ENCODE results near the gene DYTN. TPM values are rescaled to one million over a fixed set of nuclear protein-coding genes. Genes with fewer than 3 reads are reported as not detected.

The DYTN gene
- total and polyA plus RNA-seq, 2 donors (not counting 3 experiments of a cell fraction or from before 2014, with no cell fraction given): 0.06 to 0.62 TPM

DNA sequence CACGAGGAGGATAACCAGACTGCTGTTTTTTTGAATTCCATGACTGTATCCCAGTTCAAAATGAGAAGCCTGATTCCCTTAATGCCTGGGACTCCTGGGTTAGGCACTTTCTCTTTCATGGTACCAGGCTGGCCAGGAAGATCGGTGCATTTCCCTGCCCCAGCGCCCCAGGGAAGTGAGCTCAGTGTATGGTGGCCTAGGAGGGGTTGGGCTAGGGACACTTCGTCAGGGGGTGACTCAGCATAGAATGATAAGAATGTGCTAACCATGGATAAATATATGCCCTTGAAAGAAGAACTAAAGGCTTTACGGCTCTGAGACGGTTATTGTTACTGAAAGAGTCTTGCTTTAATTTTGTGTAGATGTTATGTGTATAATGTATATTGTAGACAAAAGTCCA lies 103.4 kb downstream of the DYTN start:
- Histone ChIP-seq H3K9ac (replicated peaks; ENCODE audit: extremely low read depth, insufficient read depth, low read length) (no peak overlapping the region), H2AFZ (ENCODE audit: low read depth, low read length) (no peak overlapping the region), H3K79me2 (ENCODE audit: control insufficient read depth, insufficient read depth, low read length) (no peaks in the 10 kb centered on the region), H3K4me3 (replicated peaks in 1 of 3; ENCODE audit: insufficient read depth in 1 of 3, low read depth in 1 of 3, low read length in 3 of 3) (no peak overlapping the region), H3K27ac (ENCODE audit: insufficient read depth, low read depth, low read length) (no peak overlapping the region), H3K9me3 (replicated peaks; ENCODE audit: control insufficient read depth, insufficient read depth, low read length) (no peaks in the 10 kb centered on the region), H3K36me3 (ENCODE audit: control insufficient read depth in 2 of 2, extremely low read depth in 1 of 2, insufficient read depth in 2 of 2, low read length in 2 of 2) (no peaks in the 10 kb centered on the region), H3K27me3 (ENCODE audit: control insufficient read depth in 2 of 2, insufficient read depth in 2 of 2, low read length in 2 of 2) (no peaks in the 10 kb centered on the region), H3K4me2 (ENCODE audit: insufficient read depth, low read length) (no peak overlapping the region), H3K9me1 (replicated peaks; ENCODE audit: control insufficient read depth, extremely low read depth, insufficient read depth, low read length) (no peaks in the 10 kb centered on the region), H4K20me1 (replicated peaks; ENCODE audit: control insufficient read depth, extremely low read depth, insufficient read depth, low read length) (no peaks in the 10 kb centered on the region), H3K4me1 (ENCODE audit: control insufficient read depth, extremely low read depth, insufficient read depth, low read length) (no peaks in the 10 kb centered on the region)
- no TSS peak for BruUV-seq (replicated peaks)
- TF ChIP-seq POLR2AphosphoS5 (IDR thresholded peaks at IDR 0.05; ENCODE audit: insufficient read depth, low read depth, low read length) (no peak), FOS (IDR thresholded peaks at IDR 0.05; ENCODE audit: borderline replicate concordance, insufficient read depth, low read length) (peak; percentile 16)
- intact Hi-C loops (cut with micrococcal nuclease) (no loop called here), dilution Hi-C loops (cut with MboI; ENCODE audit: extremely low pct_ligation_motif_present, low sequenced_read_pairs) (no loop called here)
- ChIA-PET POLR2A (no interaction called here), CTCF (interaction anchor here (0.8 to 1.1 kb wide), 2 partner anchors 9 to 223 kb away, joined by 3 read pairs; no protein-coding TSS in a partner anchor)
- FAIRE-seq: no peak
- DNase-seq (ENCODE audit: low read depth, low spot score): no peak

DNA sequence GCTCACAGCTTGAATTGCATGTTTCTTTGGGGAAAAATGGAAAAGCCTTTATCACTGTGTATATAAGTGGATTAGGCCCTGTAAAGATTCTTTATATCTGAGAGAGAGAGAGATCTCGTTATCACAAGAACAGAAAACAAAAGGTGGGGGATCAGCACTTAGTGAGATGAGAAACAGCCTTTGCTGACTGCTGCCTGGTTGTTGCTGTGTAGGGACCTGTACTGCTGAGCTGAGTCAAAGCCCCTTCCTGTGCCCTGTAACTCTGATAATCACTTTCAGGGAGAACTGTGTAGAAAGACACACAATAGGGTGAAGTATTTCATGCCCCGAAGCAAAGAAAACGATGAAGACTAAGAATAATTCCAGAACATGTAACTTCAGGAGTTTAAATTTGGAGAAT lies 106.5 kb downstream of the DYTN start:
- no peak for TF ChIP-seq MYC (IDR thresholded peaks at IDR 0.05; ENCODE audit: low read depth, low read length)
- TF ChIP-seq EZH2 (IDR thresholded peaks at IDR 0.05; ENCODE audit: borderline replicate concordance, low read depth, low read length, severe bottlenecking): no peak
- TF ChIP-seq POLR2A (IDR thresholded peaks at IDR 0.05; ENCODE audit: low read depth, low read length): no peak
- TF ChIP-seq, protein P1, sequence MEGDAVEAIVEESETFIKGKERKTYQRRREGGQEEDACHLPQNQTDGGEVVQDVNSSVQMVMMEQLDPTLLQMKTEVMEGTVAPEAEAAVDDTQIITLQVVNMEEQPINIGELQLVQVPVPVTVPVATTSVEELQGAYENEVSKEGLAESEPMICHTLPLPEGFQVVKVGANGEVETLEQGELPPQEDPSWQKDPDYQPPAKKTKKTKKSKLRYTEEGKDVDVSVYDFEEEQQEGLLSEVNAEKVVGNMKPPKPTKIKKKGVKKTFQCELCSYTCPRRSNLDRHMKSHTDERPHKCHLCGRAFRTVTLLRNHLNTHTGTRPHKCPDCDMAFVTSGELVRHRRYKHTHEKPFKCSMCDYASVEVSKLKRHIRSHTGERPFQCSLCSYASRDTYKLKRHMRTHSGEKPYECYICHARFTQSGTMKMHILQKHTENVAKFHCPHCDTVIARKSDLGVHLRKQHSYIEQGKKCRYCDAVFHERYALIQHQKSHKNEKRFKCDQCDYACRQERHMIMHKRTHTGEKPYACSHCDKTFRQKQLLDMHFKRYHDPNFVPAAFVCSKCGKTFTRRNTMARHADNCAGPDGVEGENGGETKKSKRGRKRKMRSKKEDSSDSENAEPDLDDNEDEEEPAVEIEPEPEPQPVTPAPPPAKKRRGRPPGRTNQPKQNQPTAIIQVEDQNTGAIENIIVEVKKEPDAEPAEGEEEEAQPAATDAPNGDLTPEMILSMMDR (IDR thresholded peaks at IDR 0.05; ENCODE audit: extremely low read depth in 1 of 2, insufficient read depth in 1 of 2, low read depth in 1 of 2, low read length in 2 of 2): no peak
- TF ChIP-seq FOS (IDR thresholded peaks at IDR 0.05; ENCODE audit: borderline replicate concordance, insufficient read depth, low read length): no peak
- TF ChIP-seq, protein P2, sequence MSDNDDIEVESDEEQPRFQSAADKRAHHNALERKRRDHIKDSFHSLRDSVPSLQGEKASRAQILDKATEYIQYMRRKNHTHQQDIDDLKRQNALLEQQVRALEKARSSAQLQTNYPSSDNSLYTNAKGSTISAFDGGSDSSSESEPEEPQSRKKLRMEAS (IDR thresholded peaks at IDR 0.05; ENCODE audit: insufficient read depth, insufficient read length): no peak
- TF ChIP-seq POLR2AphosphoS5 (IDR thresholded peaks at IDR 0.05; ENCODE audit: insufficient read depth, low read depth, low read length): no peak
- TF ChIP-seq JUN (IDR thresholded peaks at IDR 0.05; ENCODE audit: borderline replicate concordance, insufficient read depth, insufficient read length, low read depth): no peak
- no peak for TF ChIP-seq GATA2 (IDR thresholded peaks at IDR 0.05; ENCODE audit: insufficient read depth, insufficient read length, low read depth, low read length)
- BruUV-seq (replicated peaks): no TSS peak
- Histone ChIP-seq H3K4me2 (ENCODE audit: insufficient read depth, low read length) (no peak overlapping the region), H3K79me2 (ENCODE audit: control insufficient read depth, insufficient read depth, low read length) (no peaks in the 10 kb centered on the region), H4K20me1 (replicated peaks; ENCODE audit: control insufficient read depth, extremely low read depth, insufficient read depth, low read length) (no peaks in the 10 kb centered on the region), H3K27me3 (ENCODE audit: control insufficient read depth in 2 of 2, insufficient read depth in 2 of 2, low read length in 2 of 2) (no peaks in the 10 kb centered on the region), H2AFZ (ENCODE audit: low read depth, low read length) (no peak overlapping the region), H3K9ac (replicated peaks; ENCODE audit: extremely low read depth, insufficient read depth, low read length) (no peak overlapping the region), H3K36me3 (ENCODE audit: control insufficient read depth in 2 of 2, extremely low read depth in 1 of 2, insufficient read depth in 2 of 2, low read length in 2 of 2) (no peaks in the 10 kb centered on the region), H3K9me3 (replicated peaks; ENCODE audit: control insufficient read depth, insufficient read depth, low read length) (no peaks in the 10 kb centered on the region), H3K9me1 (replicated peaks; ENCODE audit: control insufficient read depth, extremely low read depth, insufficient read depth, low read length) (no peaks in the 10 kb centered on the region), H3K4me1 (ENCODE audit: control insufficient read depth, extremely low read depth, insufficient read depth, low read length) (no peaks in the 10 kb centered on the region), H3K27ac (ENCODE audit: insufficient read depth, low read depth, low read length) (no peak overlapping the region), H3K4me3 (replicated peaks in 1 of 3; ENCODE audit: insufficient read depth in 1 of 3, low read depth in 1 of 3, low read length in 3 of 3) (no peak overlapping the region)
- dilution Hi-C loops (cut with MboI; ENCODE audit: extremely low pct_ligation_motif_present, low sequenced_read_pairs) (no loop called here), intact Hi-C loops (cut with micrococcal nuclease) (no loop called here)
- POLR2A ChIA-PET: no interaction called here
- FAIRE-seq: no peak
- DNase-seq (ENCODE audit: low read depth, low spot score): no peak
- CTCF ChIA-PET: no interaction called here

Measured in endothelial cell of umbilical vein (primary cell).